H1 (cell line): ENCODE results near the gene ADTRP. TPM values are rescaled to one million over a fixed set of nuclear protein-coding genes. Genes with fewer than 3 reads are reported as not detected.

Experiments
- CBX5 ChIP-seq: fragments of 300-800, 300-1000 bp; sonication (generic); IDR thresholded peaks from 2 replicates; pipeline ENCODE4 v1.7.1; 2016; ENCODE audit warnings: antibody characterized with exemption, low read length, low read depth
- polyA plus RNA-seq, 7 experiments: library from polyadenylated mRNA; depleted of rRNA in 3 of 7; stranded (reverse) in 5 of 7; unstranded in 2 of 7; fragments of >200 nt in 5 of 7; fragments of 200-250 nt in 2 of 7; gene quantifications; 1 replicate in 5 of 7; 2 replicates in 1 of 7; 4 replicates in 1 of 7; pipeline versions ENCODE4 v1.2.1 to v1.2.3, GENCODE V29; 2011 to 2013; ENCODE audit warnings: missing spikeins in 2 of 7, mixed read lengths in 2 of 7
- total RNA-seq: library from RNA; stranded (reverse); fragmentation: NEBNext Ultra II Directional; extraction: Animal tissue kit (Norgen Biotek cat#: 25700); gene quantifications from 2 replicates; pipeline ENCODE4 v1.2.1, GENCODE V29; 2021
- TF ChIP-seq, protein P1 (sequence below): fragments of 300-600 bp; sonication (generic); IDR thresholded peaks from 2 replicates; pipeline ENCODE4 v1.7.1; 2012; ENCODE audit warnings: low read length, moderate library complexity, mild to moderate bottlenecking, inconsistent platforms; ENCODE audit not compliant: insufficient replicate concordance

ADTRP gene
- total and polyA plus RNA-seq, 2 of the 8 experiments (the other 6 are each of a cell fraction or from before 2014, with no cell fraction given), result 0.08 to 0.45 TPM

DNA sequence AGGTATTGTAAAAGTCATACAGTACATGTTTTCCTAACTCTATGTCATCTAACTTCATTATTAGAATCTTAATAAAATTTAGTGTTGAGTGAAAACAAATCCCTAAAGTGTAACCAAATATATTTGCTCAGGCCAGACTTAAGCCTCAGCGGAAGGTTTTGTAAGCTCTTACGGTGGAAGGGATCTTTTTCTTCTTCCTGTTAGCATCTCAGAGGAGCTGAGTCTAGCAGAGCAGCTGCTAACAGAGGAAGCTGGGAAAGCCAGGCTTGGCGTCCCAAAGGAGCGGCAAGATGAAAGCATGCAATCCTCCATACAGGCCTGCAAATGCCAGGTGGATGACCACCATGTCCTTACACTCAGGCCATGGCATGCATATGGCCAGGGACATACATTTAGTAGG is 72.4 kb downstream of the ADTRP start (continued):
- TF ChIP-seq, protein P1, sequence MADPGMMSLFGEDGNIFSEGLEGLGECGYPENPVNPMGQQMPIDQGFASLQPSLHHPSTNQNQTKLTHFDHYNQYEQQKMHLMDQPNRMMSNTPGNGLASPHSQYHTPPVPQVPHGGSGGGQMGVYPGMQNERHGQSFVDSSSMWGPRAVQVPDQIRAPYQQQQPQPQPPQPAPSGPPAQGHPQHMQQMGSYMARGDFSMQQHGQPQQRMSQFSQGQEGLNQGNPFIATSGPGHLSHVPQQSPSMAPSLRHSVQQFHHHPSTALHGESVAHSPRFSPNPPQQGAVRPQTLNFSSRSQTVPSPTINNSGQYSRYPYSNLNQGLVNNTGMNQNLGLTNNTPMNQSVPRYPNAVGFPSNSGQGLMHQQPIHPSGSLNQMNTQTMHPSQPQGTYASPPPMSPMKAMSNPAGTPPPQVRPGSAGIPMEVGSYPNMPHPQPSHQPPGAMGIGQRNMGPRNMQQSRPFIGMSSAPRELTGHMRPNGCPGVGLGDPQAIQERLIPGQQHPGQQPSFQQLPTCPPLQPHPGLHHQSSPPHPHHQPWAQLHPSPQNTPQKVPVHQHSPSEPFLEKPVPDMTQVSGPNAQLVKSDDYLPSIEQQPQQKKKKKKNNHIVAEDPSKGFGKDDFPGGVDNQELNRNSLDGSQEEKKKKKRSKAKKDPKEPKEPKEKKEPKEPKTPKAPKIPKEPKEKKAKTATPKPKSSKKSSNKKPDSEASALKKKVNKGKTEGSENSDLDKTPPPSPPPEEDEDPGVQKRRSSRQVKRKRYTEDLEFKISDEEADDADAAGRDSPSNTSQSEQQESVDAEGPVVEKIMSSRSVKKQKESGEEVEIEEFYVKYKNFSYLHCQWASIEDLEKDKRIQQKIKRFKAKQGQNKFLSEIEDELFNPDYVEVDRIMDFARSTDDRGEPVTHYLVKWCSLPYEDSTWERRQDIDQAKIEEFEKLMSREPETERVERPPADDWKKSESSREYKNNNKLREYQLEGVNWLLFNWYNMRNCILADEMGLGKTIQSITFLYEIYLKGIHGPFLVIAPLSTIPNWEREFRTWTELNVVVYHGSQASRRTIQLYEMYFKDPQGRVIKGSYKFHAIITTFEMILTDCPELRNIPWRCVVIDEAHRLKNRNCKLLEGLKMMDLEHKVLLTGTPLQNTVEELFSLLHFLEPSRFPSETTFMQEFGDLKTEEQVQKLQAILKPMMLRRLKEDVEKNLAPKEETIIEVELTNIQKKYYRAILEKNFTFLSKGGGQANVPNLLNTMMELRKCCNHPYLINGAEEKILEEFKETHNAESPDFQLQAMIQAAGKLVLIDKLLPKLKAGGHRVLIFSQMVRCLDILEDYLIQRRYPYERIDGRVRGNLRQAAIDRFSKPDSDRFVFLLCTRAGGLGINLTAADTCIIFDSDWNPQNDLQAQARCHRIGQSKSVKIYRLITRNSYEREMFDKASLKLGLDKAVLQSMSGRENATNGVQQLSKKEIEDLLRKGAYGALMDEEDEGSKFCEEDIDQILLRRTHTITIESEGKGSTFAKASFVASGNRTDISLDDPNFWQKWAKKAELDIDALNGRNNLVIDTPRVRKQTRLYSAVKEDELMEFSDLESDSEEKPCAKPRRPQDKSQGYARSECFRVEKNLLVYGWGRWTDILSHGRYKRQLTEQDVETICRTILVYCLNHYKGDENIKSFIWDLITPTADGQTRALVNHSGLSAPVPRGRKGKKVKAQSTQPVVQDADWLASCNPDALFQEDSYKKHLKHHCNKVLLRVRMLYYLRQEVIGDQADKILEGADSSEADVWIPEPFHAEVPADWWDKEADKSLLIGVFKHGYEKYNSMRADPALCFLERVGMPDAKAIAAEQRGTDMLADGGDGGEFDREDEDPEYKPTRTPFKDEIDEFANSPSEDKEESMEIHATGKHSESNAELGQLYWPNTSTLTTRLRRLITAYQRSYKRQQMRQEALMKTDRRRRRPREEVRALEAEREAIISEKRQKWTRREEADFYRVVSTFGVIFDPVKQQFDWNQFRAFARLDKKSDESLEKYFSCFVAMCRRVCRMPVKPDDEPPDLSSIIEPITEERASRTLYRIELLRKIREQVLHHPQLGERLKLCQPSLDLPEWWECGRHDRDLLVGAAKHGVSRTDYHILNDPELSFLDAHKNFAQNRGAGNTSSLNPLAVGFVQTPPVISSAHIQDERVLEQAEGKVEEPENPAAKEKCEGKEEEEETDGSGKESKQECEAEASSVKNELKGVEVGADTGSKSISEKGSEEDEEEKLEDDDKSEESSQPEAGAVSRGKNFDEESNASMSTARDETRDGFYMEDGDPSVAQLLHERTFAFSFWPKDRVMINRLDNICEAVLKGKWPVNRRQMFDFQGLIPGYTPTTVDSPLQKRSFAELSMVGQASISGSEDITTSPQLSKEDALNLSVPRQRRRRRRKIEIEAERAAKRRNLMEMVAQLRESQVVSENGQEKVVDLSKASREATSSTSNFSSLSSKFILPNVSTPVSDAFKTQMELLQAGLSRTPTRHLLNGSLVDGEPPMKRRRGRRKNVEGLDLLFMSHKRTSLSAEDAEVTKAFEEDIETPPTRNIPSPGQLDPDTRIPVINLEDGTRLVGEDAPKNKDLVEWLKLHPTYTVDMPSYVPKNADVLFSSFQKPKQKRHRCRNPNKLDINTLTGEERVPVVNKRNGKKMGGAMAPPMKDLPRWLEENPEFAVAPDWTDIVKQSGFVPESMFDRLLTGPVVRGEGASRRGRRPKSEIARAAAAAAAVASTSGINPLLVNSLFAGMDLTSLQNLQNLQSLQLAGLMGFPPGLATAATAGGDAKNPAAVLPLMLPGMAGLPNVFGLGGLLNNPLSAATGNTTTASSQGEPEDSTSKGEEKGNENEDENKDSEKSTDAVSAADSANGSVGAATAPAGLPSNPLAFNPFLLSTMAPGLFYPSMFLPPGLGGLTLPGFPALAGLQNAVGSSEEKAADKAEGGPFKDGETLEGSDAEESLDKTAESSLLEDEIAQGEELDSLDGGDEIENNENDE, result no peak
- no peak for TF ChIP-seq CBX5
